Forelimb muscle (tissue), 1 donor: ENCODE data around the gene NEDD4. TPM values are rescaled to one million over a fixed set of nuclear protein-coding genes. Genes with fewer than 3 reads are reported as not detected.
"Not testable (repeated sequence)": the region's sequence is repeated elsewhere in the genome, so short reads cannot be mapped to it uniquely, and the experiment has no call there.

Experiments
- DNase-seq: peaks from one replicate; pipeline ENCODE4 v3.0.0-alpha.2; 2013; ENCODE audit warnings: low read depth
- polyA plus RNA-seq: library from polyadenylated mRNA; unstranded; fragments of 120-200 nt; gene quantifications from one replicate; pipeline ENCODE4 v1.2.1, GENCODE V29; 2013; ENCODE audit not compliant: insufficient read length

Gene NEDD4
- polyA plus RNA-seq, 1 donor, result 9.1 TPM

DNA sequence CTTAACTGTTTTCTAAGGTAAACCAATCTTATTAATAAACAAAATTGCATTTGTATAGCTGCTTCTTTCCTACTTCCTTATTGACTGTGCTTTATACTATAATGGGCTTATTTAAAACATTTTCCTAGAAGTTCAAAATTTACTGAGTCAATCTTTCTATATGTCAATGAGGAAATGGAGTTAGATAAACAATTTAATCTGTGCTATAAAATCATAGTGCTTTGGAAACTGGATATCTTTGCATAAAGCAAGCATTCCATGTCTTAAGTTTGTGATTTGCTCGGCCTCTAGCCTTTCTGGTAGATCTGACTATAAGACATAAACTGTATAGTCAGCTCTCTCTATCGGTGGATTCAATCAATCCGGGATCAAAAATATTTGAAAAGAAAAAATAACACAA, 99.6 kb downstream of the NEDD4 start:
- DNase-seq, result no peak

DNA sequence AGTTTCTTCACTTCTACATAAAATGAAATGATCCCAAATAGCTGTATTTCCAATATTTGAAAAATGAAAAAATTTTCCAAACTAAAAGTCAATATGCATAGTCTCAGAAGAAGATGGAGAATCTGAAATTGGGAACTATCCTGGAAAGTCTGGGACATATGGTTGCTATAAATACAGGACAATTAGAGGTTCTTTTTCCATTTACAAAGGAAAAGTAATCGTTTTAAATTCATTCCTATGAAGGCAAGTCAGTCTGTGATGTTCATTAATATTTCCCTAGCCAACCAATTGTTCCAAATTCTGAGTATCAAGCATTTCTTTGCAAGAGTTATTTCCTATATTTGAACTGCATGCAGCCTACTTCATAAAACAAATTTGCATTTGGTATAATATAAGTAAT, 102.2 kb downstream of the NEDD4 start:
- peak; percentile 25 for DNase-seq

DNA sequence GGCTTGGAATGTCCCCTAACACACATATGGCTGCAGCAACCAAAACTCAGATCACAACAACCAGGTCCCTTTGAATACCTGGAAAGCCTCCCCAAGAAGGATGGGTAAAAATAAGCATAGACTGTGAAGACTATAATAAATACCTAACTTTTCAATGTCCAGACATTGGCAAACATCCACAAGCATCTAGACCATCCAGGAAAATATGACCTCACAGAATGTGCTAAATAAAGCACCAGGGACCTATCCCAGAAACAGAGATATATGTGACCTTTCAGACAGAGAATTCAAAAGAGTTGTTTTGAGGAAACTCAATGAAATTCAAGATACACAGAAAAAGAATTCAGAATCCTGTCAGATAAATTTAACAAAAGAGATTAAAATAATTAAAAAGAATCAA, 109.2 kb downstream of the NEDD4 start:
- DNase-seq, result no peak

DNA sequence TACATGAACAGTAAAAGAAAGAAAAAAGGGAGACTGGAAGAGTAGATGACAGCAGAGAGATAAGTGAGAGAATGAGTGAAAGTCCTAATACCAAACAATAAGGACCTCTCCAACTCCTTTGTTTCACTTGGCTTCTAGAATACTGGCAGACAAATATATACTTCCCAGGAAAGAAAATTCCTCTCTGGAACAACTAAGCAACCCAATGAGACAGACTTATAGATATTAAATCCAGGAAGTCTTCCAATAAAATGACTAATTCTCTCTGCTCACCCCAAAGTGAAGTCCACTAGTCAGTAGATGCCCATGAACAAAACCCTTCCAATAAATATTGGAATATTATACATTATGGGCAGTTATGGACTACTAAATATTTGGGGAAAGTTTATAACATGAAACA, 114.2 kb downstream of the NEDD4 start:
- no peak for DNase-seq

DNA sequence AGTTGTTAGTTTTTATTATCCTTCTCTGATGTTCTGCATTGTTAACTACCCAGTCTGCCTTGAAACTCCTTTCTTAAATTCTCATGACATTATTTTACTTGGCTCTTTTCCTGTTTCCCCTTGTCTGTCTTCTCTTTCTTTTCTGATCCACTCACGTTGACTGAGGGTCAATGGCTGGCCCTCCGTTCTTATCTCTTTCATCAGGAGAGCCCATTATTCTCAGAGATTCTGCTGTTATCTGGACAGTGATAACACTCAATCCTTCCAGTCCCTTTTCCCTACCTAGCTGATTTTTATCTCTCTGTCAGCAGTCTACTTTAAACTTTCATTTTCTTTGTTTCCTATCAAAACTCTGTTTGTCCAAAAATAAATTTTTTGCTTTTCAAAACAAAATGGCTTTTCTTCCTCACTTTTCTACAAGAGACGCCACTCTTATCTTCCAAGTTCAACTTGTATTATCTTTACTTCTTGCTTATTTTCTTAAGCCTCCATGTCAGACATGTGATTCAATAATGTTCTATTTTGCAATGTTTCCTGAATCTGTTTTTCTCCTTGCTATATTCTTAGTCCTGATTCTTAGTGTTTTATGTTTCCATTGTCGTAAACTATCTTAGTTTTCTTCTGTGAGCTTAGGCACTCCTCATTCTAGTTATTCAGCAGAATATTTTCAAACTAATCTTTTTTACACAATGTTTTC, 120.2 kb downstream of the NEDD4 start:
- no peak for DNase-seq

DNA sequence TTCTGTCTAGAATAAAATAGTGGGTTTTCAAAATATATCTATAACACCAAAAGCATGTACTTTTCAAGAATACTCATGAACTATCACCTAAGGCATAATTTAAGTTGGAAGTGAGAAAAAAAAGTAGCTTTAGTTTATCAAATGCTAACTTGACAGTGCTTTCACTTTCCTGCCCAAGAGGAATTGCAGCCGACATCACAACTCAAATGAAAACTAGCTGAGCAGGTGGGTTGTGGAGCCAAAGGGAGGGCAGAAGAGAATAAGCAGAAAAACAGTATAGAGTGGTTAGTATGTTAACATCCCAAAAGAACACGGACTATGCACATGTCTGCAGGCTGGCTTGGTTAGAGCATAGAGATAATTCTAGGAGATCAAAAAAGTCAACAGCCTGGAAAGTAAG, 120.9 kb downstream of the NEDD4 start:
- DNase-seq, result no peak

DNA sequence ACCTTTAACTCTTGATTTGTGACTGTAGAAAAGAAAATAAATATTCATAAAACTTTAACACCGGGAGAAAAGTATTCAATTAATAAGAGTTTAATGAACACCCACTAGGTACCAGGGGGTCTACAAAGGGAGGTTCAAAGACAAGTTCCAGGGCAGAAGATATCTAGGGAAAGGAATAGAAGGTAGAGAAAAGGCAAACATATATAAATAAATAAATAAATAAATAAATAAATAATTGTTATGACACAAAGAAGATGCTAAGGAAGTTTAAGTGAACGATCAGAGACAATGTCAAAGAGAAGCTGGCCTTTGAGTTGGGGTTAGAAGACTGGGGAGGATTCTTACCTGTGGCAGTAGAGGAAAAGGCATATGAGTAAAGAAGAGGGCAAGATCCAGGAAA, 123.8 kb downstream of the NEDD4 start:
- no peak for DNase-seq

DNA sequence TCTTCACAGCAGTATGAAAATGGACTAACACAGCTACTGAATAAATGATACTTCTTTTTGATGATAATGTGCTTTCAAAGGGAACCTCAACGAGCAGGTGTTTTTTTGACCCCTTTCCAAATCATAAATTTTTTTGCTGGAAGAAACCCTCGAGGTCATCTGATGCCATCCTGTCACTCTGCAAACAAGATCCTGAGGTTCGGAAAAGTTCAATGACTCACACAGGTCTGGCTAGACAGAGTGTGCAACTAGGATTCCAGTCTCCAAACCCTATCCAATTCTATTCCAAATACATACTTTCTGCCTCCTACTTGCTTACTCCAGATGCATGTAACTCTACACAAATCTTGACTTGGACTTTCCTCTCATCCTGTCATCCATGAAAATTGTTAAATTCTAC, 124.7 kb downstream of the NEDD4 start:
- no peak for DNase-seq

DNA sequence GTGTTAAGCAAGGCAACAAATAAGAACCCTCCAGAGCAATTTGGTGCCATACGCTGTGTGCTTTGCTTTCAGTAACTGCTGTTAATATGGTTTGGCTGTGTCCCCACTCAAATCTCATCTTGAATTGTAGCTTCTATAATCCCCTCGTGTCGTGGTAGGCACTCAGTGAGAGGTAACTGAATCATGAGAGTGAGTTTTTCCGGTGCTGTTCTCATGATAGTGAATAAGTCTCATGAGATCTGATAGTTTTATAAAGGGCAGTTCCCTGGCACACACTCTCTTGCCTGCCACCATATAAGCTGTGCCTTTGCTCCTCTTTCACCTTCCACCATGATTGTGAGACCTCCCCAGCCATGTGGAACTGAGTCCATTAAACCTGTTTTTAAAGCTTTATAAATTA, 125.1 kb downstream of the NEDD4 start:
- not testable (repeated sequence) for DNase-seq

DNA sequence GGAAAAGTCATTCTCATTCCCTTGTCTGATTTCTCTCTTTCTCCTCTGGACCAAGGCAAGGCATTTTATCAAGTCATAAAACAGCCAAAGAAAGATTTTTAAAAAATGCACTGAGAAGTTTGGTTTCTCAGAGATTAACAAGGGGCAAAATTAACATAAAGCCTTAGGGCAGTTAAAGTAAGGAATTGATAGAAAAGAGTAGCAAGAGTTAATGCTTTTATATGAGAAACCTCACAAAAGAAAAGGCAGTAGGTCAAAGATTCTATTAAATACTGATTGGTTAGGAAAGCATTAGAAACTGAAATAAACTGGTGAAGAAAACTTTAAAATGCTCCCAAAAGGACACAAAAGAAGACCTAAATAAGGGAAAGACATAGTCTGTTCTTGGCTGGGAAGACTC, 129.5 kb downstream of the NEDD4 start:
- DNase-seq, result no peak

DNA sequence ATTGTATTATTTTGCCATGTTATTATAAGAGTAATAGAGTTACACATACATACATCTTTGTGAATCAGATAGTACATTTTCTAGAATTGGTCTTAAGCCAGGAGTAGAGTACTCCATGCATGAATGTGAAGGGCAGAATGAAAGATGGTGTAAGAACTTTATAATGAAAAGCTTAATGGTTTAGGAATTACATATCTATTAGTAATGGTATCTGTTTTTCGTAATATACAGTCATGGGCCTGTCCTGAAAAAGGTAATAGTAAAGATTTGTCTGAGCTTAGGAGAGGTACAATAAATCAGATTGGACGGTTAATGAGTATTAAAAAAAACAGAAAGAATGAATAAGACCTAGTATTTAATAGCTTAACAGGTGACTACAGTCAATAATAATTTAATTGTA, 132.3 kb downstream of the NEDD4 start:
- no peak for DNase-seq

DNA sequence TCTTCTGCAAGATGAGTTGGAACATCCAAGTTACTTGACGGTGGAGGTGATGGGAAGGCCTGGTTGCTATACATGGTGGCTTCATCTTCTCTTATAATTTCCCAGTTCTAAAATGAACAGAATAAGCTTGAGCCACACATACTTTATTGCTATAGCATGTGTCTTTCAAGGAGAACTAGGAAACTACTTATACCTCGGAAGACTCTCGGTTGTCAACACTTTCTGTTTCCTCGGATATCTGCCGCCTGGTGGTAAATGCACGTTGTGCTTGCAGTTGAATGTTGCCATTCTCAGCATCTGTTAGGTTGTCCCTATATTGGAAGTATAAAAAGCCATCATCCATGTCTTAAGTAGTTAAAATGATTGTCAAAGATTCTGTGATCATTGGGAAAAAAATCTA, 132.9 kb downstream of the NEDD4 start:
- DNase-seq, result no peak

DNA sequence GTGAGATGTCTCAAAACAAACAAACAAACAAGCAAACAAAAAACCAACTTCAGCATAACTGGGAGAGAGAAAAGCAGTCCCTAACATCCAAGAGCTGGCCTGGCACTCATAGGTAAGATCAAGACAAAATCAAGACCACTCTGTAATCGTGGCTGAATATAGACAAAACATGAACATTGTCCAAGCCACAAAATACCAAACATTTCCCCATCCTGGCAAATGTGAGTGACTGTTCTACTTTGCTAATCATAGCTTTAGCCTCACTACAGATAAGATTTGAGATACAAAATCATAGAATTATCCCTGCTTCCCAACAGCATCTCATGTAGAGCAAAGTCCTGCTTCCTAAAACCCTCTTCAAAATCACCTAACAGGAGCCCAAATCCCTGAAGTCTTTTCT, 133.7 kb downstream of the NEDD4 start:
- DNase-seq, result no peak

DNA sequence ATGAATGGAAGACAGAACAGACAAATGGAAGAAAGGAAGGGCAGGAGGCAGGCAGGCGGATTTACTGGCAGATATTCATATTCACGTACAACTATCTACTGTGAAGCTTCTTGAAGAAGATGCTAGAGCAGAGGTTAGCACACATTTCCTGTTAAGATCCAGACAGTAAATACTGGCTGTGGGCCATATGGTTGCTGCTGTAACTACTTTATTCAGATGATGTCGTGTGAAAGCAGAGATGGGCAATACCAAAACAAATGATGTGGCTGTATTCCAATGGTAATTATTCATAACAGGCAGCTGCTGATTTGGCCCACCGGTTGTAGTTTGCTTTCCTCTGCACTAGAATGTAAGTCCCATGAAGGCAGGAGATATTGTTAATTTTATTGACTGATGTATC, 134.8 kb downstream of the NEDD4 start:
- DNase-seq, result no peak

DNA sequence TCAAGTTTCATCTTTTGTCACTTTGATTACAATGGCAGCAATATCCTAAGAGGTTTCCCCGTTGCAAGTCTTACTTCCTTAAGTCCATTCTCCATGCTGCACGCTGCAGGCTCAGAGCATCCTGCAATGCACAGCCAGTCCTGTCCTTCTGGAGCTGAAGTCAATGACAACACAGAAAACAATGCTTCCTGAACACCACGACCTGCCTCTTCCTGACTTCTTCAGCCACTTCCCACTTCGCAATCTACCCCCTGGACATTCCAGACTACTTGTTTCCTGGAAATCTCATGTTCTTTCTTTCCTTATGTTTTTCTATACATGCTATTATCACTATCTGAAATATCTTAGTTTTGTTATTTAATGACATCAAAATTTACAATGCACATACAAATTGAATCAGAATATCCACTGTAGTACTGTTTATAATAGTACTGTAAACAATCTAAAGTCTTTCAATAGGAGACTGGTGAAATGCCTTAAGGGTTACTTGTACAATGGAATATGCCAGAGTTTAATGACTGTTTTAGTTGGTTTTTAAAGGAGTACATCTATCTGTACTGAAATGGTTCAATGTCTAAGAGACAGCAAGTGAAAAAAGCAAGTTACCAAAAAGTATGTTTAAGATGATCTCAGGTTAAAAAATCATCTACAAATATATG, 136.8 kb downstream of the NEDD4 start:
- no peak for DNase-seq

DNA sequence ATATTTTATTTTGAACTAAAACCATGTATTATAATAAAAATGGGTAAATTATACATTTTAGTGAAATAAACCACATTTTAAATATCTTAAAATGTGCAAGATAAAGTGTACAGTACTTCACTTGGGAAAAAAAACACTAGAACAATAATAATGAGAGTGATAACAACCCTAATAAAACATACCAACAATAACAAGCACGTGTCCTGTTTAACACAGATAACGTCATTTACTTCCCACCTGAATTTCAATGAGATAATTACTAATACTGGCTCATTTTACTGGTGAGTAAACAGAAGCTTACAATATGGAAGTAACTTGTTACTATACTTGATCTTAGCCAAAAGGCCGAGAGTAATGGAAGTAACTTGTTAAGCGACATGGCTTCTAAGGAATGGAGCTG, 140.3 kb downstream of the NEDD4 start:
- no peak for DNase-seq

DNA sequence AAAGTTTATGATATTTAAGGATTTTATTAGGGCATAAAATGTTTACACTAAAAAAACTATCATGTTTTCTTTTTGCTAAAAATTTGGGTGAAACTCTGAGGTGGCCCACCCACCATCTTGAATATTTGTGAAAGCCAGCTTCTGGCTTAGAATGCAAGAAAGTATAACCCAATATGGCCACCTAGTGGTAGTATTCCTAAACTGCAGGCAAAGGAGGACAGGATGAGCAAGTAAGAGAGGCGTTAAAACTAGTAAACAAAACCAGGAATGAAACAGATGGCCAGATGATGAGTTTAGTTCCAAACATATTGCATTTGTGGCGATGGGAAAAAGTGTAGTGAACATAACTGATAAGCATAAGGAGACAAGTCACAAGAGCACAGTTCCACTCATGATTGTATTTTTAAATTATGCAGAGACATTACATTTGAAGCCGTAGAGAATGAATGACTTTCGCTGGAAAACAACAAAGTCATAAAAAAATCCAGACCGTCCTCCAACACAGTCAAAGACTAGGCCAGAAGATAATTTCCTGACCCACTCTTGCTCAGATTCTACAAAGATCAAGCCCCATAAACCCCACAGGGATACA, 147.2 kb downstream of the NEDD4 start:
- DNase-seq, result peak; percentile 55

DNA sequence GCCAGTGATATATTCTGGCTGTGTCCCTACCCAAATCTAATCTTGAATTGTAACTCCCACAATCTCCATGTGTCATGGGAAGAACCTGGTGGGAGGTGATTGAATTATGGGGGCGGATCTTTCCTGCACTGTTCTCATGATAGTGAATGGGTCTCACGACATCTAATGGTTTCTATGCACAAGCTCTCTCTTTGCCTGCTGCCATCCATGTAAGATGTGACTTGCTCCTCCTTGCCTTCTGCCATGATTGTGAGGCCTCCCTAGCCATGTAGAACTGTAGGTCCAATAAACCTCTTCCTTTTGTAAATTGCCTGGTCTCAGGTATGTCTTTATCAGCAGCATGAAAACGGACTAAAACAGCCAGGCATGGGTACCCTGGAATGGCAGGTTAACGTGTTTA, 150.5 kb downstream of the NEDD4 start:
- DNase-seq, result not testable (repeated sequence)

DNA sequence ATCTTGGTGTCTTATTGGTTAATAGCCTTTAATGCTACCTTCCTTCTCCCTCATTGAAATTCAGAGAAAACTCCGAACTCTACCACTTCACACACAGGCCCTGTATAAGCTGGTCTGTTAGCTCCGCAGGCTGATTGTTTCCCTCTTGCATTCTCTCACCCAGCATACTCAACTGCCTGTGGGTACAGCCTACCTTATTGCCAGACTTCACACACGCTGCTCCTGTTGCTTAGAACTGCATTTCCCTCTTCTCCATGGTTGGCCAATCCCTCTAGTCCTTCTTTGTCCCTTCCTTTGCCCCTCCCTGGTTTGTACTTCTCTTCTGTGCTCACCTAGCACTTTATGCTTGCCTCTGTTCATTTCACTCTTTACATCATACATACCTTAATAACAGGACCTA, 157.5 kb downstream of the NEDD4 start:
- no peak for DNase-seq

DNA sequence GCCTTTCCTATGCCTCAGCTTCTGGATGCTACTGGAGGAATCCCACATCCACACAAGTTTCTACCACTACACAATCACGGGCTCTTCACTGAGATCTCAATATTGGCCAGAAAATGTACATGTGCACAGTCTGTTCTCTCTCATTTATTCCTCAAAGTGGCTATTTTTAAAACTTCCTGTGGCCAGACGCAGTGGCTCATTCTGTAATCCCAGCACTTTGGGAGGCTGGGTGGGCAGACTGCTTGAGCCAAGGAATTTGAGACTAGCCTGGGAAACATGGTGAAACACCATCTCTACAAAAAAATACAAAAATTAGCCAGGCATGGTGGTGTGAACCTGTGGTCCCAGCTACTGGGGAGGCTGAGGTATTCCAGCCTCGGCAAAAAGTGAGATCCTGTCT, 159.1 kb downstream of the NEDD4 start:
- DNase-seq, result no peak

DNA sequence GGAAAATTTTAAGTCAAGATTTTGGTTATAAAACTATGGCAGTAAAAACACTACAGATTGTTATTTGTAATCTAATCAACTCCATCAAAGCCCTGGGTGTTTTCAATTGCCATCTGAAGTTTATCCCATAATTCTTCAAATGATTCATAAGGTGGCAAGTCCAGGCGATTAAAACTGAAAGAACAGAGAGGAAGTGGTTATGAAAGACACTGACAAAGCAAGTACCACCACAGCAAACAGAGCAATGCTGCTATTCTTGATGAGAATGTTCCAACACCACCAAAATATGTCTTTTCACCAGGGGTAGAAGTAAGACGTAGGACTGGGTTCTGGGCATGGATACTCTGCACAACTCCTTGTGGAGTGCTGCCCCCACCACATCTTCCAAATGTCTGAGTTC, 163.6 kb downstream of the NEDD4 start:
- DNase-seq, result no peak

DNA sequence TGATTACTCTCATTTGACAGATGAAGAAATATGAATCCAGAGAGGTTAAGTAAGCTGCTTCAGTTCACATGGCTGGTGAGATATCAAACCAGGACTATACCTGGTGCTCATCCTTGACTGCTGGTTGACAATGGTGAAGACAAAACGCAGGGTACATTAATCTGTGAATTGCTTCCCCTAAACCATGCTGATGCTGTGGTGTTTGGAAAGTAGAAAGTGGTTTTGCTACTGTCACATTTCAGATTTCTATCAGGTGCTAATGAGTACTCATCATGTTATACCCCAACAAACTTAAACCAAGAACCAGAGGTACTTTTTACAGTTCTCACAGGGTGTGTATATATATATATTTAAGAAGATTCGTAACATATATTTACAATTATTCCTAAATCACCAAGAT, 165.5 kb downstream of the NEDD4 start:
- DNase-seq, result no peak

DNA sequence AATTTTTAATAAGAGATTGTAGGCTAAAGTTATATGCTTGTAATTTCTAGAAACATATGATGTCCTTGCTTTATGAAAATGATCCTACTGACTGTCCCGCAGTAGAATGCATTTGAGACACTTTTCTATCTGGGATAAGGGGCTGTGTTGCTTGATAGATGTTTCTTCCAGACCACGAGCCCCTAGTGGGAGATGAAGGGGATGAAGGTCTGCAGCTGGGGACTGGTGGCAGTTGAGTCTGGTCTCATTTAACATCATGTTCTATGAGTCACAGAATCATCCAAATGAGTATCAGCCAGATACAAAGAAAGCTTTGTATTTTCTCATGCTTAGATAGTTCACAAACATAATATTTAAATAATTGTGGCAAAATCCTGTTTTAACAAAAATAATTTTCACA, 166.2 kb downstream of the NEDD4 start:
- DNase-seq, result no peak
